MM.1S (cell line): ENCODE measurements around the gene MBLAC1.

Experiments used
- EZH2 ChIP-seq: fragments of 300-600 bp; sonication (generic); optimal IDR thresholded peaks from 2 replicates; pipeline ENCODE3; 2017; ENCODE audit warnings: low read depth, mild to moderate bottlenecking, antibody characterized with exemption, low read length, mixed read lengths
- TF ChIP-seq, protein P1 (sequence below): fragments of 300-600 bp; sonication (generic); IDR thresholded peaks from 2 replicates; pipeline ENCODE4 v1.5.1; 2016; ENCODE audit warnings: antibody characterized with exemption, low read length, mixed read lengths

GRCh38 chr7:100102950-100103840 lies 23.6 kb upstream of the MBLAC1 start:
- TF ChIP-seq, protein P1, sequence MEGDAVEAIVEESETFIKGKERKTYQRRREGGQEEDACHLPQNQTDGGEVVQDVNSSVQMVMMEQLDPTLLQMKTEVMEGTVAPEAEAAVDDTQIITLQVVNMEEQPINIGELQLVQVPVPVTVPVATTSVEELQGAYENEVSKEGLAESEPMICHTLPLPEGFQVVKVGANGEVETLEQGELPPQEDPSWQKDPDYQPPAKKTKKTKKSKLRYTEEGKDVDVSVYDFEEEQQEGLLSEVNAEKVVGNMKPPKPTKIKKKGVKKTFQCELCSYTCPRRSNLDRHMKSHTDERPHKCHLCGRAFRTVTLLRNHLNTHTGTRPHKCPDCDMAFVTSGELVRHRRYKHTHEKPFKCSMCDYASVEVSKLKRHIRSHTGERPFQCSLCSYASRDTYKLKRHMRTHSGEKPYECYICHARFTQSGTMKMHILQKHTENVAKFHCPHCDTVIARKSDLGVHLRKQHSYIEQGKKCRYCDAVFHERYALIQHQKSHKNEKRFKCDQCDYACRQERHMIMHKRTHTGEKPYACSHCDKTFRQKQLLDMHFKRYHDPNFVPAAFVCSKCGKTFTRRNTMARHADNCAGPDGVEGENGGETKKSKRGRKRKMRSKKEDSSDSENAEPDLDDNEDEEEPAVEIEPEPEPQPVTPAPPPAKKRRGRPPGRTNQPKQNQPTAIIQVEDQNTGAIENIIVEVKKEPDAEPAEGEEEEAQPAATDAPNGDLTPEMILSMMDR, result no peak
- TF ChIP-seq EZH2, result no peak
